SU-DHL-6 (cell line): ENCODE results near the gene TRPT1.

Experiments used
- H2AFZ ChIP-seq: fragments of 200-600 bp; sonication (generic); 2 replicates; pipeline ENCODE4 v1.6.1; 2014; ENCODE audit warnings: low read depth, mild to moderate bottlenecking, moderate library complexity, mixed read lengths, antibody characterized with exemption, low read length; ENCODE audit not compliant: severe bottlenecking
- H3F3A ChIP-seq: fragments of 200-600 bp; shearing (Covaris generic); 2 replicates; pipeline ENCODE4 v1.6.0; 2016; ENCODE audit warnings: antibody characterized with exemption, mild to moderate bottlenecking; ENCODE audit not compliant: insufficient read depth
- H3K27ac ChIP-seq: fragments of 200-600 bp; sonication (generic); 2 replicates; pipeline ENCODE4 v1.5.1; 2016; ENCODE audit warnings: low read depth, mild to moderate bottlenecking, low read length, moderate library complexity, mixed read lengths
- H3K27me3 ChIP-seq: fragments of 200-600 bp; sonication (generic), shearing (Covaris generic); 2 replicates; pipeline ENCODE4 v1.6.0; 2014; ENCODE audit warnings: mild to moderate bottlenecking, low read length
- H3K36me3 ChIP-seq: fragments of 200-600 bp; sonication (generic); 2 replicates; pipeline ENCODE4 v1.6.1; 2014; ENCODE audit warnings: mild to moderate bottlenecking, low read length, mixed read lengths
- H3K4me2 ChIP-seq: fragments of 300-600, 200-600 bp; shearing (Covaris generic), sonication (generic); 2 replicates; pipeline ENCODE4 v1.6.0; 2014; ENCODE audit warnings: low read length, low read depth, mild to moderate bottlenecking; ENCODE audit not compliant: poor library complexity, severe bottlenecking
- H3K4me3 ChIP-seq: fragments of 200-600 bp; sonication (generic); 2 replicates; pipeline ENCODE4 v1.5.1; 2014; ENCODE audit warnings: antibody characterized with exemption, low read length, mild to moderate bottlenecking, mixed read lengths; ENCODE audit not compliant: insufficient read depth, poor library complexity, severe bottlenecking
- H3K79me2 ChIP-seq: fragments of 200-600 bp; sonication (generic); 2 replicates; pipeline ENCODE4 v1.6.1; 2014; ENCODE audit warnings: mild to moderate bottlenecking, low read length, moderate library complexity; ENCODE audit not compliant: insufficient read depth
- H3K9ac ChIP-seq: fragments of 200-600 bp; sonication (generic); 2 replicates; pipeline ENCODE4 v1.7.0; 2014; ENCODE audit warnings: mild to moderate bottlenecking, low read length
- H3K9me2 ChIP-seq: fragments of 200-600 bp; sonication (generic); replicated peaks from 2 replicates; pipeline ENCODE4 v1.6.1; 2014; ENCODE audit warnings: low read length; ENCODE audit not compliant: insufficient read depth
- H3K9me3 ChIP-seq: fragments of 200-600 bp; sonication (generic); 2 replicates; pipeline ENCODE4 v1.6.1; 2014; ENCODE audit warnings: low read length, mixed read lengths; ENCODE audit not compliant: insufficient read depth
- H4K20me1 ChIP-seq: fragments of 200-600 bp; sonication (generic); 2 replicates; pipeline ENCODE4 v1.6.1; 2014; ENCODE audit warnings: low read depth, mild to moderate bottlenecking, antibody characterized with exemption, low read length, moderate library complexity, mixed read lengths
- CTCF ChIP-seq: fragments of 200-600 bp; sonication (generic); IDR thresholded peaks from one replicate; pipeline ENCODE4 v1.5.1; 2017; ENCODE audit warnings: antibody characterized with exemption, mild to moderate bottlenecking, low read length, moderate library complexity; ENCODE audit not compliant: insufficient read depth, poor library complexity, severe bottlenecking
- EZH2phosphoT487 ChIP-seq: fragments of 200-600 bp; sonication (generic), shearing (Covaris generic); conservative IDR thresholded peaks from 2 replicates; pipeline ENCODE4 v1.6.1; 2018; ENCODE audit warnings: mild to moderate bottlenecking, antibody characterized with exemption, low read length, moderate library complexity, mixed read lengths

The TRPT1 gene

GRCh38 chr11:64186492-64187165 lies 39.4 kb downstream of the TRPT1 start:
- Histone ChIP-seq H3K4me2 (no peak overlapping the region), H3K27ac (peak overlapping the region; percentile 57), H2AFZ (no peak overlapping the region)

GRCh38 chr11:64185693-64186491 lies 40.1 kb downstream of the TRPT1 start, which contains the start of gene STIP1:
TSS of gene STIP1 (plus strand) at chr11:64186171. CDS start at chr11:64186262, 91 bp downstream.
- Histone ChIP-seq H3K4me3 (peak within 1 kb of the TSS; percentile 84), H3K4me2 (peak within 1 kb of the TSS; percentile 98), H3K36me3 (peaks cover 4% of the 10 kb centered on the region; the same call in 1 of the 2 replicates), H3K9me2 (no peaks in the 10 kb centered on the region), H3K9ac (peak within 1 kb of the TSS; percentile 90), H3K27me3 (no peaks in the 10 kb centered on the region), H3K27ac (peak within 1 kb of the TSS; percentile 57), H3F3A (0 out of 2 replicates have a peak, but pooled peaks cover 7% of the 10 kb centered on the region), H4K20me1 (no peaks in the 10 kb centered on the region; the same call in 1 of the 2 replicates), H3K79me2 (peaks cover 12% of the 10 kb centered on the region), H2AFZ (peak within 1 kb of the TSS; percentile 4), H3K9me3 (no peaks in the 10 kb centered on the region)
- no peak for TF ChIP-seq EZH2phosphoT487
- TF ChIP-seq CTCF: no peak

More at GRCh38 chr11:64186492-64187165, 39.4 kb downstream of the TRPT1 start:
- TF ChIP-seq CTCF: no peak
- TF ChIP-seq EZH2phosphoT487: no peak
- Histone ChIP-seq H3K9me3 (no peaks in the 10 kb centered on the region), H3F3A (0 out of 2 replicates have a peak, but pooled peaks cover 7% of the 10 kb centered on the region), H3K36me3 (peaks cover 4% of the 10 kb centered on the region; the same call in 1 of the 2 replicates), H3K4me3 (no peak overlapping the region), H3K27me3 (no peaks in the 10 kb centered on the region), H4K20me1 (no peaks in the 10 kb centered on the region; the same call in 1 of the 2 replicates), H3K79me2 (peaks cover 12% of the 10 kb centered on the region), H3K9me2 (no peaks in the 10 kb centered on the region), H3K9ac (no peak overlapping the region)

GRCh38 chr11:64185175-64185692 lies 40.8 kb downstream of the TRPT1 start:
- H2AFZ ChIP-seq: peak overlapping the region; percentile 4

More at GRCh38 chr11:64185175-64185692, 40.8 kb downstream of the TRPT1 start:
- H3K4me2 ChIP-seq: peak overlapping the region; percentile 98
- no peaks in the 10 kb centered on the region for H3K9me3 ChIP-seq
- peak overlapping the region; percentile 90 for H3K9ac ChIP-seq
- peak overlapping the region; percentile 84 for H3K4me3 ChIP-seq
- H3K79me2 ChIP-seq: peaks cover 12% of the 10 kb centered on the region
- no peaks in the 10 kb centered on the region for H3K9me2 ChIP-seq
- 0 out of 2 replicates have a peak, but pooled peaks cover 7% of the 10 kb centered on the region for H3F3A ChIP-seq
- TF ChIP-seq EZH2phosphoT487 (no peak), CTCF (no peak)
- H4K20me1 ChIP-seq: no peaks in the 10 kb centered on the region; the same call in 1 of the 2 replicates
- H3K27ac ChIP-seq: peak overlapping the region; percentile 55
- peaks cover 4% of the 10 kb centered on the region; the same call in 1 of the 2 replicates for H3K36me3 ChIP-seq
- no peaks in the 10 kb centered on the region for H3K27me3 ChIP-seq
